Astrocyte of the spinal cord (primary cell): Measurements from ENCODE around the gene HEBP1.

Experiments
- DNase-seq: peaks from one replicate; pipeline ENCODE4 v3.0.0; 2011; ENCODE audit warnings: low read depth, low spot score
- H3K4me3 ChIP-seq: 2 replicates; pipeline ENCODE4 v1.5.1; 2011; ENCODE audit warnings: low read depth, mild to moderate bottlenecking, low read length, moderate library complexity
- in situ Hi-C: cut with HindIII; loops from 2 replicates; pipeline ENCODE4 v1.10.0; 2017; ENCODE audit warnings: low sequenced_read_pairs
- TF ChIP-seq, protein P1 (sequence below): IDR thresholded peaks from 2 replicates; pipeline ENCODE4 v1.5.1; 2012; ENCODE audit warnings: low read depth, mild to moderate bottlenecking, low read length, inconsistent platforms

The HEBP1 gene

DNA sequence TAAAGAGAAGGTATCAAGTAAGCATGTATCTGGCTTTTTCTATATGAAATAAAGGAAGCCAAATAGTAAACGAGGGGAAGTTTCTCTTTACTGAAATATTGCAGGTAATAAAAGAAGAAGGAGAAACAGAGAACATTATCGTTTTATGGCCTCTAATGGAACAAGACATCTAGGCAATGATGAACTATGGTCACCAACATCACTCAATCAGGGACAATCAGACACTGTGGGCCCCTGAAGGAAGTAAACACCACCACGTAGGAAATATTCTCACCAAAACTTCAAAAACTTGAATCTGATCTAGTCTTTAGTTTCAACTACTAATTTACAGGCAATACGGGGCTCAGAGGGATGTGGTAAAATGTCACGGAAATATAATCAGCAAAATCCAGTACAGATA is 15.9 kb downstream of the HEBP1 start:
- no peak overlapping the region for H3K4me3 ChIP-seq
- in situ Hi-C loops: no loop called here
- TF ChIP-seq, protein P1, sequence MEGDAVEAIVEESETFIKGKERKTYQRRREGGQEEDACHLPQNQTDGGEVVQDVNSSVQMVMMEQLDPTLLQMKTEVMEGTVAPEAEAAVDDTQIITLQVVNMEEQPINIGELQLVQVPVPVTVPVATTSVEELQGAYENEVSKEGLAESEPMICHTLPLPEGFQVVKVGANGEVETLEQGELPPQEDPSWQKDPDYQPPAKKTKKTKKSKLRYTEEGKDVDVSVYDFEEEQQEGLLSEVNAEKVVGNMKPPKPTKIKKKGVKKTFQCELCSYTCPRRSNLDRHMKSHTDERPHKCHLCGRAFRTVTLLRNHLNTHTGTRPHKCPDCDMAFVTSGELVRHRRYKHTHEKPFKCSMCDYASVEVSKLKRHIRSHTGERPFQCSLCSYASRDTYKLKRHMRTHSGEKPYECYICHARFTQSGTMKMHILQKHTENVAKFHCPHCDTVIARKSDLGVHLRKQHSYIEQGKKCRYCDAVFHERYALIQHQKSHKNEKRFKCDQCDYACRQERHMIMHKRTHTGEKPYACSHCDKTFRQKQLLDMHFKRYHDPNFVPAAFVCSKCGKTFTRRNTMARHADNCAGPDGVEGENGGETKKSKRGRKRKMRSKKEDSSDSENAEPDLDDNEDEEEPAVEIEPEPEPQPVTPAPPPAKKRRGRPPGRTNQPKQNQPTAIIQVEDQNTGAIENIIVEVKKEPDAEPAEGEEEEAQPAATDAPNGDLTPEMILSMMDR: no peak
- DNase-seq: no peak

DNA sequence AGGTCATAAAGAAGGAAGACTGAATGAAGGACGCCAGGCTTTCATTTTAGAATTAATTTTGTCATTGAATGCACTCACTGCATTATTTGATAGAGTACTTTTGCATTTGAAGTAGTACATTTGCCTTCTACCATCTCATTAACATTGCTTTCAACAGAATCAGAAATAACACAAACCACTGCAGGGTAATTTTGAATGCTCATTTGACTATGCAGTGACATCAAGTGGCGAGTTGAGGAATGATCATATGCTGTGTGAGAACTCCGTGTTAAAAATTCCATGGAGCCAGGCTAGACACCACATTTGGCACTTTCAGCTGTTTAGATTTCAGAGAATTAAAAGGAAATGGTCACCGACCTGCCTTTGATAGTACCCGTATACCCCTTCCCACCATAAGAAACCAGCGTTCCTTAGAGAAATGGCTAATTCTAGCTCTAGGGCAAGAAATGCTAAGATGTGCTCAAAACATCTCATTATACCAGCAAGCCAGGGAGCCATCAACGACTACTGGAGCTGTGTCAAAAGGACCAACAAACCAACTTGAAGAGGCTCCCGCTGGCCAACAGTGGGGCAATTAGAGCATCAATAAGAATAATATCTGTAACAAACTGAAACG is 16.5 kb downstream of the HEBP1 start:
- TF ChIP-seq, protein P1: peak; percentile 65
- peak; percentile 62 for DNase-seq
- no peak overlapping the region for H3K4me3 ChIP-seq
- in situ Hi-C loops: no loop called here

DNA sequence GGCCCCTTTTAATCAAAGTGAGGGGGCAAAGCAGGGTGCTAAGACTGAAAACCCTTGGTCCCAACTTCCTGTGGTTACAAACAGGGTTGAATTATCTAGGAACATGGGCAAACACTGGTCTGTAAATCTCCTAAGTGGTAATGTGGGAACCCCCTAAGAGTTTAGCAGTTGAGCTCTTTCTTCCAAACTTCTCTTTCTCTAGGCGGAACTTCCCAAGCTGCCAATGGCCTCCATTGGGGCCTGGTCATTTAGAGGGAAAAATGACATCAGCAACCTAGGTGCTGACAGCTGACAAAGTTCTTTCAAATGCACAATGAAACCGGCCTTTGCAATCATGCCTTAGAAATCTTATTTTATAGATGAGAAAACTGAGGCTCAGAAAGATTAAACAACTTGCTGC is 17.7 kb downstream of the HEBP1 start:
- no peak for DNase-seq
- TF ChIP-seq, protein P1: no peak
- no peak overlapping the region for H3K4me3 ChIP-seq
- in situ Hi-C loops: no loop called here

DNA sequence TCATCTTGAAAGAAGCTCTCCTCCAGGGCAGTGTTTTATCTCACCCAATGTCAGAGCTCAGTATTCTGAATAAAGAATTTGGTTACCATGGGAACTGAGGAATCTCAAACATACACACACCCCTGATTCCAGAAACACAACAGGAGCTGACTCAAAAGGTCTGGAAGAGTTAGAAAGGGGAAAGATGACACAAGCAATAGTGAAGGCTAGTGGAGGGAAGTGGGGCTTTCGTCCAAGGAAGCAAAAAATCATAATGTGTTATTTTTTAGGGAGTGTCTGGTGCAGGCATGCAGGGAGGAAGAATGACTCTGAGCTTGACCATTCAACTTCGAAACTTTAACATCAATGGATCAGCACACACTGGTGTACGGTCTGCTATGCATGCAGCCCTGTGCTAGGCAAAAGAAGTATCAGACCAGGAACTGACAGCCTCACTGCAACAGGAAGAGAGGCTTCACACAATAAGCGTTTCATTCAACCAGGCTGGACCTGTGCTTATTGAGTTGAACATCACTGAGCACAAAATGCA is 20.3 kb downstream of the HEBP1 start:
- H3K4me3 ChIP-seq: no peak overlapping the region
- in situ Hi-C loops: no loop called here
- peak; percentile 96 for DNase-seq
- TF ChIP-seq, protein P1: no peak

DNA sequence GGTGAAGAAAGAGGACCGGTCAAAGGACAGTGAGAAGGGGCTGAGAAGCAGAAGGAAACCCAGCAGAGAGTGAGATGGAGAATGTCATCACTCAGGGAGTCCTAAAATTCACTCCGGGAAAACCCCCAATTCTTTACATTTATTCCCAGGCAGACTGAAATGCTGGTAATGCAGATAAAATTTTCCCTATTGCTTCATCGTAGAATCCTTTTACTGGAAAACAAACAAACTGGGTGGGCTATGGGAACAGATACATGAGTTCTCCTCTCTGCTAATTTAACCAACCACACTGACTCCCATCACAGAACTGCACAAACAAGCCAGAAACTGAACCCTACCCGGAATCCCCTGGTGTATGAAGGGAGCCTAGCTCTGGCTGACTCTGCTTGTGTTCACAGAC is 20.9 kb downstream of the HEBP1 start:
- no peak for DNase-seq
- TF ChIP-seq, protein P1: no peak
- H3K4me3 ChIP-seq: no peak overlapping the region
- in situ Hi-C loops: no loop called here

DNA sequence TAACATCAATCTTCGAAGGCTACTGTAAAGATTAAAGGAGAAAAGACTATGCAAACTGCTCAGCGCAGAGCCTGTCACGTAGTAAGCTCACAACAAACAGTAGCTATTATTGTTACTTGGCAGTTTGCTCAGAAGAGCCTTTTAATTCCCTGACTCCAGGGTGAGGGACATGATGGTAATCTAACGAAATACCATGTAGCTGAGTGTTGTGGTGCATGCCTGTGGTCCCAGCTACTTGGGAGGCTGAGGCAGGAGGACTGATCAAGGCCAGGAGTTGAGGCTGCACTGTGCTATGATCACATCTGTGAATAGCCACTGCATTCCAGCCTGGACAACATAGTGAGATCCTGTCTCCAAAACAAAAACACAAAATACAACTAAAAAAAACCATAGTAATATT is 22.8 kb downstream of the HEBP1 start:
- H3K4me3 ChIP-seq: no peak overlapping the region
- DNase-seq: no peak
- in situ Hi-C loops: no loop called here
- TF ChIP-seq, protein P1: no peak
